ENCODE data around the gene RASGRP3.
"Not testable (repeated sequence)": the region's sequence is repeated elsewhere in the genome, so short reads cannot be mapped to it uniquely, and the experiment has no call there.

RASGRP3 gene

DNA sequence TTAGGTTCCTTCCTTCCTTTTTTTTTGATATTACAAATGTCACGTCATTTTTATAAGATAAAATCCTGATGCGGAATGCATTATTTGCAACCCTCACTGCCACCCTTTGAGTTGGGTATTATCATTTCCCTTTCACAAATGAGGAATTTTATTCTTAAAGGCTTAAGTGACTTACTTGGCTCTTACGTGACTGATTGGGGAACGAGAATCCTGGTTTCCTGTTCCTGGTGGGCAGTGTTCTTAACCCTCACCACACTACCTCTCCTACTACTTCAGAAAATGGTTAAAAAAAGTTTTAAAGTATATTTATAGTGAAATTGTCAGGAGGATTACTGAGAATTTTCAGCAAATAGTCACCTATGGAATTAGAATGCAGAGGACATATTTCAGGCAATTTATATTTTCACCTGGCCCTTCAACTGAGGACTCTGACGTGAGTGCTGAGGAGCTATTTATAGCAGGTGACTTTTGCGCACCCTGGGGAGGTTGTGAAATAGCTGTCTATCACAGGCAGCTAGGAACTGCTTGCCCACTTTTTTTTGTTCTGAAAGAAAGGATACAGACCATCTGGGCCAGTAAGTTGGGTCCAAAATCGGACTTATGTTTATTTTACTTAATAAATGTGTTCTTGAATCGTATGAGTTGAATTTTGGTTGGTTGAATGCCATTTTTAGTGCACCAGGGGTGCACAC, 18.7 kb upstream of the RASGRP3 start:
- DNase-seq, result no peak

DNA sequence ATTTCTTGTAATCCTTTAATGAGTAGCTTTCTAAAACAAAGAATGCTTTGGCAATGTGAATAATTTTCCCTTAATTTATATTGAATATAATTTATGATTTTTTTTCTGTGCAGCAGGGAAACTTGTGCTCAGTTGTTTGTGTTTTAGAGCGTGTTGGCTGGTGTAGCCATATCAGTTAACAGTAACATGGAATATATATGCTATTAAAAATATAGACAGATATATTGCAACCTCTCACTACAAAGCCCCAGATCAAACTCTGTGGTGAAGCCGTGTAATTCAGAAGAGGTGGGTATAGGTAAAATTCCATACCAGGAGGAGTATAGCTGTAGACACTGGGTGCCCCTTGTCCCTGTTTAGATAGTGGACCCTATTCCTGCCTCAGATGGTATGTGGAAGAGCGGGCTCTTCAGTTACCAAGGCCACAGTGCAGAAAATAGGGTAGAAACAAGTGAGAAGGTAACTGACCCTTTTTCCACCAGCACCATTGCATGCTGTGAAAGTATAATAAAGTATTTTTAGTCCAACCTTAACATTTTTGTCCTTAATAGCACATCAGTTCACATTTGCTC, 18.1 kb upstream of the RASGRP3 start:
- DNase-seq, result no peak

DNA sequence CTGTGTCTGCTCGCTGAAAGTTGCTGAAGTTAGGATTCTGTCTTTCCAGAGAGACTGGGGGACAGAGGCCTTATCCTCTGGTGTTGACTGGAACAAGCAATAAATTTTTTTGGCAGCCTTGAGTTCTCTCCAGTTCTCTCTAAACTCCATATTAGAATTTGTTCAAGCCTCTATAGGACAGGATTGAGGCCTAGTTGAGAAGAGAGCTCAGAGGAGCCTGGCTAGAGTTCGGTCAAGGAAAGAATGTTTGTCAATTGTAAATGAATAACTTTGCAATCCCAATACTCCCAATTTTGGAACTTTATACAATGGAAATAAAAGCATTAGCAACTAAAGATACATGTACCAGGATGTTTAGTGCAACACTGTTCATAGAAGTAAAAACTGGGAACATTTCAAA, 16.7 kb upstream of the RASGRP3 start:
- DNase-seq, result no peak

DNA sequence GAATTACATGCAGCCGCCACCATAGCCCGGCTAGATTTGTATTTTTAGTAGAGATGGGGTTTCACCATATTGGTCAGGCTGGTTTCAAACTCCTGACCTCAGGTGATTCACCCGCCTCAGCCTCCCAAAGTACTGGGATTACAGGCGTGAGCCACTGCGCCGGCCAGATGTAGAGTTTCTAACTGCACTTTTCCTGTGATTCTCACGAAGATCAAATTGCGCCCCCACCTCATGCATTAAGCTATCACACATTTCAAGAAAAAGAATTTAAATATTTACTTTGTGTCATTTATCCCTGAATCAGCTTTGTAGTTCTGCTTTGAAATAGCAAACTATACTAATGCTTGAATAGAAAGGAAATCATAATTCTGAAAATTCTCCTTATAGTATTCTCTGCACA, 13.9 kb upstream of the RASGRP3 start:
- DNase-seq, result not testable (repeated sequence)

DNA sequence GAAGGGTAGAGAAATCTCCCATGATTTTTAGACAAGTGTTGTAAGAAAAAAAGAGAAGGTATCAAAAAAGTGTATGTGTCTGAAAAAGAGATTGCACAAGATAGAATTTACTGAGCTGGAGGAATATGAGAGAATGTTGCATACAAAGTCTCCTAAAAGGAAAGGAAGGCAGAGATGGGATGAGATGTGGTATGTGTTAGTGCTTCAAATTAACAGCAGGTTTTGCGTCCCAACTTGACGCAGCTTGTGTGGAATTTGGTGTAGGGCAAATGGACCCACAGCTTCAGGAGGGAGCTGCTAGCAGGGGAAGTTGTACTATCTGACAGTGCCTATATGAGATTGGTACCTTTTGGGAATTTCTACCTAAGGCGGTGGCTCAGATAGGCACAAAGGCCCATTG, 9.0 kb upstream of the RASGRP3 start:
- no peak for DNase-seq

DNA sequence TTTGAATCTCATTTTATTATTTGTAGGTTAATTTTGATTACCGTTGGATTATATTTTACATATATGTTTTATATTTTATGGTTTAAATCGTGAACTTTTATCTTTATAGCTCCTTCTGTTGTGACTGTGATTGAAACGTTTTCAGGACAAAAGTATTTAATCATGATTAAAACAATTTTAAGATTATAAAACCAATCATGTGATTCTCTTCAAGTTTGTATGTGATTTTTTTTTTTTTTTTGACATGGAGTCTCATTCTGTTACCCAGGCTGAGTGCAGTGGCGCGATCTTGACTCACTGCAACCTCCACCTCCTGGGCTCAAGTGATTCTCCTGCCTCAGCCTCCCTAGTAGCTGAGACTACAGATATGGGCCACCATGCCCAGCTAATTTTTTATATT, 7.2 kb upstream of the RASGRP3 start:
- no peak for DNase-seq

DNA sequence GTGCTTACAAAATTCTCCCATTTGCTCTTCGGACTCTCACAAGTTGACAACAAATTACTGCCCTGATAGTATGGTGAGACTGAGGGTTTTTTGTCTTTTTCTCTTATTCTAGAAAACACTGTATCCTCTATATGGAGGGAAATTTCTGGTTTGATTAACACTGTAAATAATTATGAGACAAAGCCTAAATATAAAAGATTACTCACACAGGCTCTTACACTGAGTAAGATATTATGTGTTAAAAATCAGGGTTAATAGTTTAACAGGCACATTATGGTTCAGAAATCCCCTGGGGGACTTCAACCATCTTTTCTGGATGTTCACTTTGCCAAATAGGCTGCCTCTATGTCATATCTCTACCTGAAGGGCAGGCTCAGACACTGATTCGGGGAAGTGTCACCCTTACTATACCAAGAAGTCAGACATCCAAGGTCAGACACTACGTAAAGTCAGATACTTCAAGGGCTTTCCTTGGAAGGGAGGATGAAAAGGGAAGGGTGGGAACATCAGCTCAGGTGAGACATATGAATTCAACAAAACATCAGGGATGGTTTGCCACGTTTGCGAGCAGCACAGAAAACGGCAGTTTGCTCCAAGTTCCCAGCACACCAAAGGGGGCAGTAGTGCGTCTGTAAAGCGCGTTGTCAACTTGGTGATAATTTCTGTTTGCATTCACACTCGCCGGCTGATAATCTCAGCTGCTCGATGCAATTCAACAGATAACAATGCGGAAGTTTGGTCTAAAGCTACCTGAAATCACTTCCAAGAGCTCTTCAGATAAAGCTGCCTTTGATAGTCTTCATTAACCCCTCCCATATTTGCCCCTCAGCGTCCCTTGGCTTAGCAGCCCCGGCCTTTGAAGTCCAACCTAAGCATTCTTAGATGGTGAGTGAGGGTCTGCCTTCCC, 972 bp upstream of the RASGRP3 start:
- peak; percentile 80 for DNase-seq

DNA sequence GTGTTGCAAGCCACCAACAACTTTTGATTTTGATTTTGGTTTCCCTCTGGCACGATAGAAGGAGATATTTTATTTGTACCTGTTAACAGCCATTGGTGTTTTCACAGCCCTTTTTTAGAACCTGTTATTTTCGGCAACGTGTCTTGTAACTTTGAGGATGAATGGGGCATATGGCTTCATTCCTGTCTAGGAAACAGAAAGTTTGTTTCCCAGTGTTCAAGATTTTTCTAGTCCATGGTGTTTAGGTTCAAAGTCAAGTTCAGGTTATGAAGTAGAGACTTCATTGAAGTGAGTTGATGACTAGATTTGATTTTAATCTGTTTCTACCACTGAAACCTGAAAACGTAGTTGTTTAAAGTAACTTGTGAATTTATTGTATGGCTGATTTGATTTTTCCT, 343 bp downstream of the RASGRP3 start:
- no peak for DNase-seq

DNA sequence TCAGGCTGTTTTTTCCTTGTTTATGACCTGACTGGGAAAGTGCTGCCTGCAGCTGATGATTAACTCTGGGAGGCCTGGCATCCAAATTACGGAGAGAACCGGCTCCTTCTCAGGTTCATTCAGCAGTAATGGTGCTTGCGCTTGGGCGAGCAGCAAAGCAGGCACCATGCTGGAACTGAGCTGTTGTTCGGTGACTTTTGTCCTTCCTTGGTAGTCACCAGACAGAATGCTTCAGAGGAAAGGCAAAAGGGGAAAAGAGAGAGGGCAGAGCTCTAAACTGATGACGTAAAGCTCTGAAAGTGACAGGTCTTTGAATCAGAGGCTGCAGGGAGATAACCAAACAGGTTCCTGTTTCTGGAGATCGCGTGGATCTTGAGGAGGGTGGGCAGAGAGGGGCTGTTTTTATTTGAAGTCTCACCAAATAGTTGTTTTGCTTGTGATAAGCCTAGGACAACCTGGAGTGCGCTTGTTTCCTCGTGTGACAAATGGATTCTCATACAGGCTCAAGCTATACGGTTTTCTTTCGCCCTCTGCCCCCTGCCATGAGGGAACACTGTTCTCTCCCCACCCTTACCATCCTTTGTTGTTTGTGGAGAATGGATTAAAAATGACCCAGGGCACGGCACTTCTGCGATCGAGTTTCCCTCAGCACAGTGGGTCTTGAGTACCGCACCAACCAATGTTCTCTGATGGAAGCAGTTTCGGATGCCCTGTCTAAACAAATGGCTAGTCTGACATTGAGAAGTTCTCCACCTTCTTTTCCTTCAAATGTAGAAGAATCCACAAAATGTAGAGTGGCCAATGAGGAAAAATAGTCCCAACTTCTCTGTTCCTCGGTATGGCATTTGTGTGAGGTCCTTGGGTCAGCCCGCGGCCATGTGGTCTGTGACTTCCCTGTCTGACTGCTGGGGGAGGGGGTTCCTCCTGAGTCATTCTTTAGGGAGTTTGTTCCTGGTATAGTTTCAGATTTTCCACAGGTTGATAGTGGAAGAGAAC, 1.3 kb downstream of the RASGRP3 start:
- no peak for DNase-seq

DNA sequence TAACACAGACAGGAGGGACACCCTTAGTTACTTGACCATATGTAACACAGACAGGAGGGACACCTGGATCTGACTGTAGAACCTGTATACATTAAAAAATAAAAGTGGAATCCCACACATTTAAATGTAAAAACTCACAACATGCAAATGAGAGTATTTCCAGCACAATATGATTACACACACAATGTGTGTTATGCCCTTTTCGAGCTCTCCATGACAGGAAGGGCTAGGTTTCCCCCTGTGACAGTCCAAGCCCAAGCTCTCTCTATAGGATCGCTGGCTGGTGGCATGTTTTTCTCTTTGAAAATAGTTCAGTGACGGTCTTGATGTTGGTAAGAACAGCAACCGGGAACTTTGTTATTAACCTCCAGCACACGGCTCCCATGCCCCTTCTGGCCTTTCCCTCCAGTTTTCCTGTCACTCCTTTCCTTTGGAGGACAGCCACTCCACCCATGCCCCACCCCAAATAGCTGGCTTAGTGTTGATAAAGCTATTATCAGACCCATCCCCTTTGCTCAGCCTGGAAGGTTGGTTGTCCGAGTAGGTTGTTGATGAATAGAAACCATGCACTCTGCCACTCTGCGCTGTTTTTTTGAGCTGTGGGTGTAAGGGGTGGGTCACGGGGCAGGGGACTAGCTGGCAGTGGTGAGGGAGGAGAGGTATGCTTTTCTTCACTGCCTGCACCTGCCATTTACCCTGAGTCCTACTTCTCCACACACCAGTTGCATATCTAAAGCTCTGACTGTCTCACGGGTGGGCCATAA, 2.7 kb downstream of the RASGRP3 start:
- DNase-seq, result no peak

DNA sequence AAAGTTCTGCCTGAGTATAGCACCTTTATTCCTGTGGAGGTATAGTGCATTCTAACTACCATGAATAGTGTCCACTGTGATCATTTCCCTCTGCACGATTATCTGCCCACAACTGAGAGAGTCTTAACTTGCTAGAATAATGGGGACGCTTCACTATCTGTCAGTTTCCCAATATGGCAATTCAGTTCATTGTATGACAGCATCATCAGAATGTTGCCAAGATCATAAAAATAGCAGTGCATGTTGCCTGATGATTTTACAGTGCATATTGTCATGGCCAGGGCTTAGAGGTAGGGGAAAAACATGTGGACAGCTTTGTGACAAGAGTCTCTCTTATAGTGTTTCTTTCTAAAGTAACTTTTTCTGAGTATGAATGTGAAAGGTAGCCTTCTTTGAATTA, 6.1 kb downstream of the RASGRP3 start:
- no peak for DNase-seq

DNA sequence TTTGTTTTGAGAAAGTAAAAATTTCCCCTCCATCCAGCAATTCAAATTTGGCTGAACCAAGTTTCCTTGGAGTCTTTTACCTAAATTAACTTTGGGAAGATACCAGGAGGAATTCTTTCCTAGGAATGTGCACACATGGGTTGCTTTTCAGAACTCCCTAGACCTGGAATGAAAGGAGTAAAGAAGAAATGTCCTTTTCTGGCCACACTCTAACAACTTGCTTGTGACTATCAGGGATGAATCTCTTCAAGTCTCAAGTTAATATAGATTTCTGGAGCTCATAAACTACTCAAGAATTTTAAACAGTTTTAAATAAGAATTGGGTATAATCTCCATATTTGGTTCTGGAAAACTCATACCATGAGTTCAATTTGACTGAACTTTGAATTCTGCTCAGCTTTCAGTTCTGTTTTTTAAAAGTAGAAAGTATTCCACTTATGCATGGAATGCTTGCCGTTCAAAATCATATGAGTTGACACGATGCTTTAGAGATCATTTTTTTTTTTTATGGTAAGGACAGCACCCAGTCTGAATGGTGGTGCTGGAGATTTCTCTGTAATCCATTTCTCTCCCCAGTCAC, 7.7 kb downstream of the RASGRP3 start:
- no peak for DNase-seq

DNA sequence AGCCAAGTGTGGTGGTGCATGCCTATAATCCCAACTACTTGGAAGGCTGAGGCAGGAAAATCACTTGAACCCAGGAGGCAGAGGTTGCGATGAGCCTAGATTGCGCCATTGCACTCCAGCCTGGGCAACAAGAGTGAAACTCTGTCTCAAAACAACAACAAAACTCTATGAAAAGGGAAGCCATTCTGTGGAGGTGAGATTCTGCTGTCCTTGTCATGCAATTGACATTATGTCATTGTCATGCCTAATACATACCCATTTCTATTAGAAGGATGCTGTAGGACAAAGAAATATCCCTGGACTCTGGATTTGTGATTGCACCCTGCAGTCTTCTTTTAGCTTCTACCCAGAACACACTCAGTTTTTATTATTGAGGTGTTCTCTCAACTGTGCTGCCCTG, 8.6 kb downstream of the RASGRP3 start:
- no peak for DNase-seq

DNA sequence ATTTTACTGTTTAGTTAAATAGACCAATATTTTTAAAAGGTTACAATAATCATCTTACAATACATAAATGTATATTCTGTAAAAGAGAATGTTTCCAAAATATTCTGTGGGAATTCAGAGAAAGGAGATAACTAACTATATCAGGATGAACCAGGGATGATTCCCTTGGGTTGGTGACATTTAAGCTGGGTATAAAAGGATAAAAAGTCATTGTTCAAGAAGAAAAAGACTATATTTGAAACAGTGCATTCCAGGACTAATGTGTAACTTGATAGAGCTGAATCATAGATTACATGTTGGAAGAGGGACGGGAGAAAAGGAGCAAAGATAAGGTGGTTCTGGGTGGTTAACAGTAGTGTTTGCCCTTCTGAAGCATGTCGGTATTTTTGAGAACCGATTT, 10.1 kb downstream of the RASGRP3 start:
- DNase-seq, result no peak

DNA sequence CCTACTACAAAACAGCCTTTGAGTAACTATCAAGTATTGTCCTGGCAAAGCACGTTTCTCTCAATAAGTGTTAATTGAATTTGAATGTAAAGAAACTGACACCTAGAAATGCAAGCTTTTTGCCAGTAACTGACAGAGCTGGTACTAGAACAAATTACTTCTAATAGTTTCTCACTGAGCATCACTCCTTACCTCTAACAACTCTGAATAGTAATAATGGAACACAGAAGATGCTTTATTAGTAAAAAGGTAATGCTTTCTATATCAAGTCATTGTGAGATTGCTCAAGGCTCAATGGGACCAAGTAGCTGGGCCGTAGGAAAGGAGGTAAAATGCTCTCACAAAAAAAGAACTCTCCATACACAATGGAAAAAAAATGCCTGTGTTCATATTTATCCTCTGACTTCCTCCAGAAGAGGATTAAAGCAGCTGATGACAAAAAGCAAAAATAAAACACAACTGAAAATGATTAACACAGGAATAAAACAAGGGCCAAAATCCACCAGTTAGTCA, 11.8 kb downstream of the RASGRP3 start:
- DNase-seq, result no peak

DNA sequence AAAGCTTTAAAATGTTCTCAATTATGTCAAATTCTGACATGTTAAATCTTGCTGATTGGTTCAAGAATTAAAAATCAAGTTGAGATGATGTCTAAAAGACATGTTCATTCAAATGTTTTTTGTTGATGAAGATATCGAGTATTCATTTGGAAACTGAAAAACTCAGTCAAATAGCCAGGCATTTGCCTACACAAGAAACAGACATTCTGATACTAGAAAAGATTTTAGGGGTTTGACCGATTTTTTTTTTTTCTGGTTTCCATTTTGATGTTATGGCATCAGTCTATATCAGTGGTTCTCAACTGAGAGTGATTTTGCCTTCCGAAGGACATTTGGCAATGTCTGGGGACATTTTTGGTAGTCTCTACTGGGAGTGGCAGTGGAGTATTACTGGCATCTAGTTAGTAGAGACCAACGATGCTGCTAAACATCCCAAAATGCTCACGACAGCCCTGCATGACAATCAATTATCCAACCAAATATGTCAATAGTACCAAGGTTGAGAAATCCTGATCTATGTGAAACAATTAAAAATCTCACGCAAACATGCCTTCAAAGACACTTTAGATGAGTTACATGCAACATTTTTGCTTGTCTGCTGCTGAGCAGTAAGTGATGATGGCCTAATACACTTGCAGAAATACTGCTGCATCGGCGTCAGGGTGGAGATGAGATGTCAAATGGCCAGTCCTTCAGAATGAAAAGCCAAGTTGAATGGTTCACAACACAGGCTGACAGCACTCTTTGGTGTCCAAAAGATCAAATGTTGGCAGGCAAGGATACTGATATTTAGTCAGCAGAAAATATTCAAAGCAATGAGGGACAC, 12.5 kb downstream of the RASGRP3 start:
- no peak for DNase-seq

DNA sequence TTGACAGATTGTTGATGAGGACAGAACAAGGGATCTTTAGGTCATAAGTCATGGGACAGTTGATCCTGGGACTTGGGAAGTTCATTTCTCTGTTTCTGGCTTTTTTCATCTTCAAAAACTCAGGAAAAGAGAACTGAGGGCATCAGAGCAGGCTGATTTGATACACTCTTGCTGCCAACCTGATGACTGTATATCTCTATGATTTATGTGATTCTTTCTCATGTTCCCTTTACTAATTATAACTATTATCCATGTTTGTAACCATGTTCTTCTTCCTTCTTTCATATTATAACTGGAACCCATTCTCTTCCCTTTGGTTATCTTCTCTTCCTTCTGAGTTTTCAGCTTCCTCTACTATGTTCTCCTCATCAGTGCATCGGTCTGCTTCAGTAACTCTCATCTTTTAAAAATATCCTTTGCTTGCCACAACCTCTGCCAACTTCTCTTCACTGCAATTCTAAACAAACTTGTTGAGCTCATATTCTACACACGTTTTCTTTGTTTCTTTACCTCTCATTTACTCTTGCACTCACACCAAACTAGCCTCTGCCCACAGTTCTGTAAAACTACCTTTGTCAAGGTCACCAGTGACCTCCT, 13.5 kb downstream of the RASGRP3 start:
- DNase-seq, result no peak

DNA sequence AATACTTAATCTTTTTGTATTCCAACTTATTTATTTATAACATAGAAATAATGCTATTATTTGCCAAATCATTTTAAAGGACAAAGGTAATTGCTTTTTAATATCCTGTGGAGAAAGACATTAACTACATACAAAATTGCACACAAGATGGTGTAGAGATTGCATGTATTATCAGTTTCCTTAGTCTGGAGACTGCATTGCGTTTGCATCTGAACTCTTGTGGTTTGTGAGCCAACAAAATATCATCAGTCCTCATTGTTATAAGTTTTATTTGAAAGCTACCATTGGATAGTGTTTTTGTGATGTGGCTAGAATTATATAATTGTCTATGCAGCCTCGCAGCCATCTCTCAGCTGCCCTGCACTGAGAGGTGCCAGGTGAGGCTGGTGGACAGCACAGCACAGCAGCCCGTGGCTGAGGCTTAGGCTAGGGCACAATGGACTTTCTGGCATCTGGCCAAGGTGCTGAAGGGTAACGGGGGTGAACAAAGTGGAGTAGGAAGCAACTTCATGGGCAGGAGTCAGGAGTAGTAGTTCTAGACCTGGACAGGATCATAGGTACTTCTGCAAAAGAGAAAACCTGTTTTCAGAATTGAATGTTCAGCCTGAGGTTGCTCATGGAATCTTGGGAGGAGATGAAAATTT, 15.1 kb downstream of the RASGRP3 start:
- DNase-seq, result no peak

DNA sequence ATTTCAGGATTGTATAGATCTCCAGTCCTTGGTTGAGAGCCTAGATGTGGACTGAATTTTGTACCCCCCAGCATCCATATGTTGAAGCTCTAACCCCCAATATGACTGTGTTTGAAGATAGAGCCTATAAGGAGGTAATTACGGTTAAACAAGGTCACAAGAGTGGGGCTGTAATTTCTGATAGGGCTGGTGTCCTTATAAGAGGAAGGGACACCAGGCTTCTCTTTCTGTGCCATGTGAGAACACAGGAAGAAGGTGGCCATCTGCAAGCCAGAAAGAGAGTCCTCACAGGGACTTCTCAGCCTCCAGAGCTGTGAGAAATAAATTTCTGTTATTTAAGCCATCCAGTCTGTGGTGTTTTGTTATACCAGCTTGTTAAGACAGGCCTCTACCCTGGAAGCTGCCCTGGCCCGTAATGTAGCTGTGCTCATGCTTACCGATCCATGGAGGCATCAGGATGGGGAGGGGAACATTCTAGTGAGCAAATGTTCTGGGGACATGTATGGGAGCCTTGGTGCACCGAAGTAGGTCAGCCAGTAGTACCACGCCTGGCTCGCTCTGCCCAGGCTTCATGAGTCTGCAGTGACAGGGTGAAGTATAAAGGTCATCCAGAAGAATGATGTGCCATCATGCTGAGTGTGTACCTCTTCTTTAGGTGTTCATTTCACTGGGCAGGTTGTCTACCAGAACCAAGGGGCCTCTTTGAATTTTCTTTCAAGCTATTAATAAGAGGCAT, 16.1 kb downstream of the RASGRP3 start:
- no peak for DNase-seq

Data from right forelimb (tissue), 1 donor.